OCI-LY3 (cell line): ENCODE measurements around the gene PKM.

Source experiments
- H2AFZ ChIP-seq: fragments of 200-600, 300-600 bp; shearing (Covaris generic); 2 replicates; pipeline ENCODE4 v1.6.0; 2014; ENCODE audit warnings: antibody characterized with exemption, low read depth, low read length
- H3K27ac ChIP-seq: fragments of 200-600, 300-600 bp; sonication (generic); 2 replicates; pipeline ENCODE4 v1.5.1; 2014; ENCODE audit warnings: mild to moderate bottlenecking, low read length, moderate library complexity, mixed read lengths
- H3K27me3 ChIP-seq: fragments of 200-600, 300-600 bp; sonication (generic); 2 replicates; pipeline ENCODE4 v1.6.1; 2014; ENCODE audit warnings: low read depth, low read length, mixed read lengths
- H3K36me3 ChIP-seq: fragments of 200-600, 300-600 bp; sonication (generic); replicated peaks from 2 replicates; pipeline ENCODE3; 2014; ENCODE audit warnings: low read depth, low read length, mixed read lengths
- H3K4me1 ChIP-seq: fragments of 300-600, 200-600 bp; sonication (generic); 2 replicates; pipeline ENCODE4 v1.6.1; 2014; ENCODE audit warnings: low read length, mixed read lengths
- H3K4me2 ChIP-seq: fragments of 200-600, 300-600 bp; sonication (generic); 2 replicates; pipeline ENCODE4 v1.6.1; 2014; ENCODE audit warnings: low read length, mixed read lengths
- H3K4me3 ChIP-seq: fragments of 300-600, 200-600 bp; sonication (generic); 2 replicates; pipeline ENCODE4 v1.5.1; 2014; ENCODE audit warnings: antibody characterized with exemption, mild to moderate bottlenecking, low read length, moderate library complexity
- H3K79me2 ChIP-seq: fragments of 300-600, 200-600 bp; shearing (Covaris generic); 2 replicates; pipeline ENCODE4 v1.6.1; 2014; ENCODE audit warnings: mild to moderate bottlenecking, low read length, mixed read lengths
- H3K9ac ChIP-seq: fragments of 300-600, 200-600 bp; shearing (Covaris generic); 2 replicates; pipeline ENCODE4 v1.6.0; 2014; ENCODE audit warnings: mild to moderate bottlenecking, low read length, moderate library complexity
- H3K9me3 ChIP-seq: fragments of 200-600, 300-600 bp; shearing (Covaris generic); 2 replicates; pipeline ENCODE4 v1.6.1; 2014; ENCODE audit warnings: low read length, mixed read lengths; ENCODE audit not compliant: insufficient read depth
- H4K20me1 ChIP-seq: fragments of 200-600, 300-600 bp; sonication (generic); 2 replicates; pipeline ENCODE4 v1.6.1; 2016; ENCODE audit warnings: low read length, mixed read lengths; ENCODE audit not compliant: insufficient read depth
- CTCF ChIP-seq: fragments of 200-600, 300-600 bp; sonication (generic); IDR thresholded peaks from 2 replicates; pipeline ENCODE4 v1.5.1; 2014; ENCODE audit warnings: antibody characterized with exemption, low read length, low read depth
- EZH2phosphoT487 ChIP-seq: fragments of 200-600 bp; shearing (Covaris generic); IDR thresholded peaks from 2 replicates; pipeline ENCODE4 v1.6.1; 2018; ENCODE audit warnings: antibody characterized with exemption, mixed run types, low read depth

Gene PKM

GRCh38 chr15:72175186-72176044 lies 55.6 kb downstream of the PKM start:
- Histone ChIP-seq H3K4me3 (no peak overlapping the region), H2AFZ (no peak overlapping the region), H4K20me1 (no peaks in the 10 kb centered on the region), H3K27ac (no peak overlapping the region), H3K79me2 (no peaks in the 10 kb centered on the region), H3K4me1 (peaks cover 4% of the 10 kb centered on the region; the same call in 1 of the 2 replicates), H3K36me3 (no peaks in the 10 kb centered on the region), H3K9ac (no peak overlapping the region), H3K27me3 (peaks cover 24% of the 10 kb centered on the region), H3K4me2 (no peak overlapping the region), H3K9me3 (no peaks in the 10 kb centered on the region)
- no peak for TF ChIP-seq EZH2phosphoT487
- TF ChIP-seq CTCF, result no peak

DNA sequence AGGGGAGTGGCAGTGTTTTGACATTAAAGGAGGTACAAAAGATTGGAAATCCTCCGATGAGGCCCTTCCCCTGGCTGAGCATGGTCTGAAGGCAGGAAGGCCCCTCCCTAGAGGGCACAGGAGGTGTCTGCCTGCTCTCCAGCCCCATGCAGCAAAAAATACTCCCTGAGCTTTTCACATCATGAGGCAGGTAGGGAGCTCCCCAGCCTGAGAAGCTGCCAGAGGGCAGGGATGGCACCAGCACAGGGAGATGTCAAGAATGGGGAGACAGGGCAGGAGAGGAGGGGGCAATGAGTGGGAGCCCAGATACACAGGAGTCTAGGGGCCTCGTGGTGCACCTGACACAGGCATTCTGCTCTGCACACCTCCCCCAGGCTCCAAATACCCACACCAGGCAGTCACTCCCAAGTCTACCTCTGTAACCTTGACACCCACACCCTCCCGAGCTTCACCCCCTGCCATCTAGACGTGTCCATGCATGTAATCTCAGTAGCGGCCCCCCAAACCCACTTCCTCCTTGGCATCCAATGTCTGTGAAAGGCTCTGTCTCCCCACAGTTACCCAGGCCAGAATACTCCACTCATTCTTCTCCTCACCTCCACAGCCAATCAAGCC lies 56.3 kb downstream of the PKM start:
- H3K4me2 ChIP-seq, result no peak overlapping the region
- no peak overlapping the region for H3K9ac ChIP-seq
- peaks cover 4% of the 10 kb centered on the region; the same call in 1 of the 2 replicates for H3K4me1 ChIP-seq
- H3K27me3 ChIP-seq, result peaks cover 24% of the 10 kb centered on the region
- no peaks in the 10 kb centered on the region for H4K20me1 ChIP-seq
- TF ChIP-seq CTCF (no peak), EZH2phosphoT487 (no peak)
- no peaks in the 10 kb centered on the region for H3K36me3 ChIP-seq
- H3K79me2 ChIP-seq, result no peaks in the 10 kb centered on the region
- no peak overlapping the region for H3K4me3 ChIP-seq
- no peak overlapping the region for H2AFZ ChIP-seq
- no peaks in the 10 kb centered on the region for H3K9me3 ChIP-seq
- no peak overlapping the region for H3K27ac ChIP-seq

DNA sequence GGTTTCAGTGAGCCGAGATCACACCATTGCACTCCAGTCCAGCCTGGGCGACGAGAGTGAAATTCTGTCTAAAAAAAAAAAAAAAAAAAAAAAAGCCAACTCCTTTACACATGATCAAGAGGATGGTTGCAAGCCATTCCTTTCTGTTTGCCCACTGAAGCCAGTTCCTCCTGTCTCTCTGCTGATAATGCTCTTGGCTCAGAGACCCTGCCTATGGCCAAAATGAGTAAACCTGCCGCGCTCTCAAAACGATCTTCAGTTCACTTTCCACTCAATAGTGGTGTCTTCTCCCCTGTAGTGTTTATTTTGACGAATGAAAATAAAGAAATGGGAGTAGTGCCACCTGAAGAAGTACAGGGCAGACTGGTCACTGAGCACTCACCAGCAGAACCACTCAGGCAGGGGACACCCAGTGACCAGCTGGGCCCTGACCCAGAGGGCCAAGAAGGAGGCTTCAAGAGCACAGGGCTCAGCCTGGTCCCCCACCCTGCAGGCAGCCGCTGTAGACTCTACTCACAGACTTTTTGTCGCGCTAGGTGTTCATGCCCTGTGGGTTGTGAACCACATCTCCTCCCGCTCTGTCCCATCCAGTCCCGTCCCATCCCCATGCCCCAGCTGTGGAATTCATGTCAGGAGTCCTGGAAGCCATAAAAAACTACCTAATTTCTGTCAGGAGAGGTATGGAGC lies 57.0 kb downstream of the PKM start:
- no peaks in the 10 kb centered on the region for H3K9me3 ChIP-seq
- H2AFZ ChIP-seq, result no peak overlapping the region
- no peaks in the 10 kb centered on the region for H3K36me3 ChIP-seq
- H3K79me2 ChIP-seq, result no peaks in the 10 kb centered on the region
- no peak overlapping the region for H3K9ac ChIP-seq
- no peak overlapping the region for H3K4me2 ChIP-seq
- no peak overlapping the region for H3K27ac ChIP-seq
- TF ChIP-seq EZH2phosphoT487 (no peak), CTCF (no peak)
- H3K4me1 ChIP-seq, result peaks cover 4% of the 10 kb centered on the region; the same call in 1 of the 2 replicates
- H4K20me1 ChIP-seq, result no peaks in the 10 kb centered on the region
- H3K4me3 ChIP-seq, result no peak overlapping the region
- H3K27me3 ChIP-seq, result peaks cover 24% of the 10 kb centered on the region

DNA sequence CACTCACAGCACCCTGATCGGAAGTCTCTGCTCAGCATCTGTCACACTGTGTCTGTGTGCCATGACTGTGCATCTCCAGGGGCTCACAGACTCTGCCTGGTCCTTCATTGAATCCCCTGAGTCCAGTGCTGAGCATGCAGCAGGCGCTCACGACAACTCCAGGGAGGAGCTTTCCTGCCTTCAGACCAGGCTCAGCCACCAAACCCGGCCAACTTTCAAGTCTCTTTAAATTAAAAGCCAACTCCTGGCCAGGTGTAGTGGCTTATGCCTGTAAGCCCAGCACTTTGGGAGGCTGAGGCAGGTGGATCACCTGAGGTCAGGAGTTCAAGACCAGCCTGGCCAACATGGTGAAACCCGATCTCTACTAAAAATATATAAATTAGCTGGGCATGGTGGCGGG lies 57.6 kb downstream of the PKM start:
- Histone ChIP-seq H3K9me3 (no peaks in the 10 kb centered on the region), H2AFZ (no peak overlapping the region), H3K36me3 (no peaks in the 10 kb centered on the region), H3K9ac (no peak overlapping the region), H3K27ac (no peak overlapping the region), H4K20me1 (no peaks in the 10 kb centered on the region), H3K4me3 (no peak overlapping the region), H3K4me1 (peaks cover 4% of the 10 kb centered on the region; the same call in 1 of the 2 replicates), H3K4me2 (no peak overlapping the region), H3K27me3 (peaks cover 24% of the 10 kb centered on the region), H3K79me2 (no peaks in the 10 kb centered on the region)
- TF ChIP-seq EZH2phosphoT487 (no peak), CTCF (no peak)
